HG02885 (cell line): ENCODE results near the gene PIEZO2.

ENCODE experiments used
- ATAC-seq: cut with Tn5 transposase; IDR thresholded peaks from one replicate; pipeline ENCODE4 v1.9.1; 2021; ENCODE audit warnings: mild to moderate bottlenecking; ENCODE audit not compliant: unreplicated experiment, poor library complexity

PIEZO2 gene

GRCh38 chr18:10768221-10768620 lies 381.1 kb downstream of the PIEZO2 start:
- ATAC-seq, result no peak

GRCh38 chr18:10767658-10768057 lies 381.7 kb downstream of the PIEZO2 start:
- ATAC-seq, result no peak

- no peak for ATAC-seq
These were observed 388.4 kb downstream of the PIEZO2 start for GRCh38 chr18:10760986-10761385.

- ATAC-seq, result no peak
These were observed 390.1 kb downstream of the PIEZO2 start for GRCh38 chr18:10759241-10759640.

GRCh38 chr18:10757946-10758345 lies 391.4 kb downstream of the PIEZO2 start:
- ATAC-seq, result no peak

- no peak for ATAC-seq
These were observed 392.0 kb downstream of the PIEZO2 start for GRCh38 chr18:10757349-10757748.

- ATAC-seq, result no peak
These were observed 393.5 kb downstream of the PIEZO2 start for GRCh38 chr18:10755855-10756254.

GRCh38 chr18:10754128-10754527 lies 395.2 kb downstream of the PIEZO2 start:
- ATAC-seq, result no peak

GRCh38 chr18:10752382-10752781 lies 397.0 kb downstream of the PIEZO2 start:
- ATAC-seq, result no peak

- no peak for ATAC-seq
These were observed 397.7 kb downstream of the PIEZO2 start for GRCh38 chr18:10751653-10752052.

GRCh38 chr18:10750191-10751035 lies 399.0 kb downstream of the PIEZO2 start:
- ATAC-seq, result no peak

GRCh38 chr18:10748641-10749040 lies 400.7 kb downstream of the PIEZO2 start:
- ATAC-seq, result no peak

GRCh38 chr18:10745971-10746370 lies 403.4 kb downstream of the PIEZO2 start:
- ATAC-seq, result no peak

- no peak for ATAC-seq
These were observed 404.1 kb downstream of the PIEZO2 start for GRCh38 chr18:10745219-10745618.

- ATAC-seq, result no peak
These were observed 405.6 kb downstream of the PIEZO2 start for GRCh38 chr18:10743766-10744165.

- ATAC-seq, result no peak
These were observed 410.2 kb downstream of the PIEZO2 start for GRCh38 chr18:10739152-10739551.

- ATAC-seq, result no peak
These were observed 412.4 kb downstream of the PIEZO2 start for GRCh38 chr18:10736984-10737383.

GRCh38 chr18:10732990-10733389 lies 416.4 kb downstream of the PIEZO2 start:
- ATAC-seq, result no peak

GRCh38 chr18:10727477-10727876 lies 421.9 kb downstream of the PIEZO2 start:
- ATAC-seq, result no peak

GRCh38 chr18:10726198-10727068 lies 422.9 kb downstream of the PIEZO2 start:
- no peak for ATAC-seq

GRCh38 chr18:10724666-10725065 lies 424.7 kb downstream of the PIEZO2 start:
- ATAC-seq, result no peak
